H9 (cell line): ENCODE results near the gene CADPS2. TPM values are rescaled to one million over a fixed set of nuclear protein-coding genes. Genes with fewer than 3 reads are reported as not detected.

Source experiments
- DNase-seq: peaks from one replicate; pipeline ENCODE4 v3.0.0-alpha.2; 2017
- H2AFZ ChIP-seq: one replicate; pipeline ENCODE4 v1.6.1; 2013; ENCODE audit warnings: mild to moderate bottlenecking, low read length, control low read depth, moderate library complexity
- H2AK5ac ChIP-seq: 2 replicates; pipeline ENCODE4 v1.6.1; 2013; ENCODE audit warnings: low read length, control low read depth, mixed read lengths; ENCODE audit not compliant: insufficient read length
- H2BK120ac ChIP-seq: one replicate; pipeline ENCODE4 v1.6.1; 2013; ENCODE audit warnings: low read depth, mild to moderate bottlenecking, low read length, control low read depth, inconsistent platforms; ENCODE audit not compliant: poor library complexity, severe bottlenecking
- H2BK12ac ChIP-seq: 2 replicates; pipeline ENCODE4 v1.6.1; 2013; ENCODE audit warnings: low read length, control low read depth, mixed read lengths, low read depth; ENCODE audit not compliant: insufficient read length
- H2BK15ac ChIP-seq: 2 replicates; pipeline ENCODE4 v1.6.1; 2013; ENCODE audit warnings: low read depth, low read length, control low read depth
- H2BK20ac ChIP-seq: one replicate; pipeline ENCODE4 v1.6.1; 2013; ENCODE audit warnings: low read depth, mild to moderate bottlenecking, low read length, control low read depth, inconsistent platforms; ENCODE audit not compliant: poor library complexity, severe bottlenecking
- H2BK5ac ChIP-seq: 2 replicates; pipeline ENCODE4 v1.6.1; 2013; ENCODE audit warnings: low read length, control low read depth, mixed read lengths; ENCODE audit not compliant: insufficient read length
- H3K14ac ChIP-seq: 2 replicates; pipeline ENCODE4 v1.6.1; 2013; ENCODE audit warnings: low read length, control low read depth; ENCODE audit not compliant: insufficient read depth
- H3K18ac ChIP-seq: 2 replicates; pipeline ENCODE4 v1.6.1; 2013; ENCODE audit warnings: low read depth, mild to moderate bottlenecking, mixed read lengths, low read length, control low read depth; ENCODE audit not compliant: insufficient read length
- H3K23ac ChIP-seq: 2 replicates; pipeline ENCODE4 v1.6.1; 2013; ENCODE audit warnings: low read length, control low read depth, mixed read lengths, low read depth; ENCODE audit not compliant: insufficient read length
- H3K23me2 ChIP-seq: 2 replicates; pipeline ENCODE4 v1.6.1; 2013; ENCODE audit warnings: low read depth, mild to moderate bottlenecking, mixed read lengths, low read length, control low read depth; ENCODE audit not compliant: insufficient read length, poor library complexity, severe bottlenecking
- H3K27ac ChIP-seq: 2 replicates; pipeline ENCODE4 v1.5.1; 2013; ENCODE audit warnings: low read length, control low read depth, mixed read lengths, low read depth; ENCODE audit not compliant: insufficient read length
- H3K27me3 ChIP-seq: 2 replicates; pipeline ENCODE4 v1.6.1; 2013; ENCODE audit warnings: low read length, control low read depth, inconsistent platforms; ENCODE audit not compliant: insufficient read depth
- H3K4ac ChIP-seq: 2 replicates; pipeline ENCODE4 v1.6.1; 2013; ENCODE audit warnings: low read depth, mild to moderate bottlenecking, control low read depth, inconsistent platforms, low read length, moderate library complexity
- H3K4me1 ChIP-seq: 2 replicates; pipeline ENCODE4 v1.6.1; 2013; ENCODE audit warnings: low read length, control low read depth, inconsistent platforms; ENCODE audit not compliant: insufficient read depth
- H3K4me2 ChIP-seq: 2 replicates; pipeline ENCODE4 v1.6.1; 2013; ENCODE audit warnings: low read length, control low read depth, mixed read lengths; ENCODE audit not compliant: insufficient read length, insufficient read depth
- H3K56ac ChIP-seq: 2 replicates; pipeline ENCODE4 v1.6.1; 2013; ENCODE audit warnings: low read depth, mild to moderate bottlenecking, mixed read lengths, low read length, control low read depth; ENCODE audit not compliant: insufficient read length
- H3K79me1 ChIP-seq: 2 replicates; pipeline ENCODE4 v1.6.1; 2013; ENCODE audit warnings: low read depth, mild to moderate bottlenecking, moderate library complexity, low read length, control low read depth, inconsistent platforms; ENCODE audit not compliant: insufficient read depth, poor library complexity, severe bottlenecking
- H3K79me2 ChIP-seq: 2 replicates; pipeline ENCODE4 v1.6.1; 2013; ENCODE audit warnings: low read length, control low read depth, inconsistent platforms; ENCODE audit not compliant: insufficient read depth
- H3K9ac ChIP-seq: 2 replicates; pipeline ENCODE4 v1.6.1; 2013; ENCODE audit warnings: low read length, control low read depth, mixed read lengths; ENCODE audit not compliant: insufficient read length; ENCODE audit errors: extremely low read depth
- H3K9me3 ChIP-seq: one replicate; pipeline ENCODE4 v1.6.1; 2013; ENCODE audit warnings: low read depth, low read length, inconsistent platforms; ENCODE audit not compliant: control insufficient read depth
- H3T11ph ChIP-seq: one replicate; pipeline ENCODE4 v1.6.1; 2013; ENCODE audit warnings: mild to moderate bottlenecking, low read length, control low read depth, inconsistent platforms
- H4K20me1 ChIP-seq: one replicate; pipeline ENCODE4 v1.6.1; 2013; ENCODE audit not compliant: control insufficient read depth, insufficient read length, insufficient read depth
- H4K5ac ChIP-seq: 2 replicates; pipeline ENCODE4 v1.6.1; 2013; ENCODE audit warnings: low read depth, mild to moderate bottlenecking, mixed read lengths, low read length, control low read depth; ENCODE audit not compliant: insufficient read length
- H4K8ac ChIP-seq: replicated peaks from 2 replicates; pipeline ENCODE4 v1.6.1; 2013; ENCODE audit warnings: low read length, control low read depth, mixed read lengths, low read depth; ENCODE audit not compliant: insufficient read length
- H4K91ac ChIP-seq: 2 replicates; pipeline ENCODE4 v1.6.1; 2013; ENCODE audit warnings: low read depth, mild to moderate bottlenecking, moderate library complexity, mixed read lengths, low read length, control low read depth; ENCODE audit not compliant: insufficient read length
- H3K27ac Mint-ChIP-seq, 3 experiments: 2 replicates in 2 of 3; 3 replicates in 1 of 3; pipeline ENCODE4 v1.8.0; 2020 to 2021; ENCODE audit warnings: mixed read lengths in 3 of 3, mild to moderate bottlenecking in 1 of 3, moderate library complexity in 1 of 3
- H3K27me3 Mint-ChIP-seq: 2 replicates; pipeline ENCODE4 v1.8.0; 2021; ENCODE audit warnings: low read depth, mild to moderate bottlenecking, moderate library complexity, mixed read lengths
- H3K36me3 Mint-ChIP-seq, 3 experiments: 2 replicates in 2 of 3; 3 replicates in 1 of 3; pipeline ENCODE4 v1.8.0; 2020 to 2021; ENCODE audit warnings: low read depth in 3 of 3, mixed read lengths in 3 of 3; ENCODE audit not compliant: insufficient read depth in 1 of 3
- H3K4me1 Mint-ChIP-seq, 2 experiments: 2 replicates each; pipeline ENCODE4 v1.8.0; 2020; ENCODE audit warnings: mixed read lengths in 2 of 2
- H3K4me3 Mint-ChIP-seq, 2 experiments: 2 replicates in 1 of 2; 3 replicates in 1 of 2; pipeline ENCODE4 v1.8.0; 2020 to 2021; ENCODE audit warnings: mild to moderate bottlenecking in 2 of 2, mixed read lengths in 2 of 2, moderate library complexity in 1 of 2
- H3K9me3 Mint-ChIP-seq, 2 experiments: 2 replicates in 1 of 2; 3 replicates in 1 of 2; pipeline ENCODE4 v1.8.0; 2020; ENCODE audit warnings: mild to moderate bottlenecking in 2 of 2, mixed read lengths in 2 of 2, moderate library complexity in 1 of 2
- CTCF ChIP-seq: fragments of 200-600 bp; sonication (generic); conservative IDR thresholded peaks from 3 replicates; pipeline ENCODE4 v1.8.0; 2021; ENCODE audit warnings: antibody characterized with exemption, mild to moderate bottlenecking
- WGBS: extraction: QIAGEN DNeasy Blood & Tissue Kit; methylation state at CpG from one replicate; pipeline ENCODE4 v1.1.7; 2013; ENCODE audit warnings: missing lambda C conversion rate, low lambda C conversion rate, mixed read lengths; ENCODE audit not compliant: insufficient read length; ENCODE audit errors: extremely low coverage; 5-methylcytosine and 5-hydroxymethylcytosine counted together
- total RNA-seq: library from RNA; stranded (reverse); gene quantifications from 2 replicates; pipeline ENCODE4 v1.2.1, GENCODE V29; 2021

CADPS2 gene
- total RNA-seq, 1 experiment from 2014 or later: 7.1 TPM

GRCh38 chr7:122727759-122728158 is 158.5 kb downstream of the CADPS2 start:
- Histone ChIP-seq H3K27ac (no peak overlapping the region), H2BK120ac (no peak overlapping the region), H2BK12ac (no peak overlapping the region), H2AK5ac (no peak overlapping the region), H3K4ac (no peak overlapping the region), H3K4me1 (no peaks in the 10 kb centered on the region; the same call in 1 of the 2 replicates), H2BK5ac (no peak overlapping the region), H4K91ac (no peak overlapping the region), H2BK20ac (no peak overlapping the region), H3K27me3 (no peaks in the 10 kb centered on the region), H4K8ac (no peak overlapping the region), H3K9ac (no peak overlapping the region), H3K23me2 (no peaks in the 10 kb centered on the region), H3K18ac (no peak overlapping the region), H4K20me1 (no peaks in the 10 kb centered on the region), H3T11ph (no peak overlapping the region), H3K56ac (no peak overlapping the region), H2AFZ (no peak overlapping the region), H3K79me2 (no peaks in the 10 kb centered on the region; the same call in 1 of the 2 replicates), H3K9me3 (no peaks in the 10 kb centered on the region), H3K79me1 (no peaks in the 10 kb centered on the region), H3K14ac (no peak overlapping the region), H3K4me2 (no peak overlapping the region), H4K5ac (no peak overlapping the region), H2BK15ac (no peak overlapping the region), H3K23ac (no peak overlapping the region)
- H3K27me3 Mint-ChIP-seq: no peaks in the 10 kb centered on the region
- TF ChIP-seq CTCF: no peak
- no peak for DNase-seq
- peak overlapping the region in 1 of 3 experiments; percentile 0; a peak in 1 of 7 replicates for H3K27ac Mint-ChIP-seq
- no peaks in the 10 kb centered on the region; a peak in 1 of 7 replicates for H3K36me3 Mint-ChIP-seq
- peaks cover 6 to 8% of the 10 kb centered on the region in 2 experiments for H3K4me1 Mint-ChIP-seq
- H3K9me3 Mint-ChIP-seq: no peaks in the 10 kb centered on the region
- no peak overlapping the region for H3K4me3 Mint-ChIP-seq
- no CpG with 5 or more reads among the region's 1 CpG for WGBS
